Measurements from ENCODE around the gene ZC3H12C.

- TF ChIP-seq, protein P1, sequence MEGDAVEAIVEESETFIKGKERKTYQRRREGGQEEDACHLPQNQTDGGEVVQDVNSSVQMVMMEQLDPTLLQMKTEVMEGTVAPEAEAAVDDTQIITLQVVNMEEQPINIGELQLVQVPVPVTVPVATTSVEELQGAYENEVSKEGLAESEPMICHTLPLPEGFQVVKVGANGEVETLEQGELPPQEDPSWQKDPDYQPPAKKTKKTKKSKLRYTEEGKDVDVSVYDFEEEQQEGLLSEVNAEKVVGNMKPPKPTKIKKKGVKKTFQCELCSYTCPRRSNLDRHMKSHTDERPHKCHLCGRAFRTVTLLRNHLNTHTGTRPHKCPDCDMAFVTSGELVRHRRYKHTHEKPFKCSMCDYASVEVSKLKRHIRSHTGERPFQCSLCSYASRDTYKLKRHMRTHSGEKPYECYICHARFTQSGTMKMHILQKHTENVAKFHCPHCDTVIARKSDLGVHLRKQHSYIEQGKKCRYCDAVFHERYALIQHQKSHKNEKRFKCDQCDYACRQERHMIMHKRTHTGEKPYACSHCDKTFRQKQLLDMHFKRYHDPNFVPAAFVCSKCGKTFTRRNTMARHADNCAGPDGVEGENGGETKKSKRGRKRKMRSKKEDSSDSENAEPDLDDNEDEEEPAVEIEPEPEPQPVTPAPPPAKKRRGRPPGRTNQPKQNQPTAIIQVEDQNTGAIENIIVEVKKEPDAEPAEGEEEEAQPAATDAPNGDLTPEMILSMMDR (IDR thresholded peaks at IDR 0.05) = no peak
- no peak for TF ChIP-seq POLR2AphosphoS5 (IDR thresholded peaks at IDR 0.05)
Observed at GRCh38 chr11:110071197-110071596, 22.0 kb upstream of the ZC3H12C start.
